Subcutaneous adipose tissue (tissue), 4 donors: ENCODE data around the gene ANKUB1. TPM values are rescaled to one million over a fixed set of nuclear protein-coding genes. Genes with fewer than 3 reads are reported as not detected.

Experiments used
- CTCF ChIP-seq: fragments of 450-650 bp; IDR thresholded peaks from one replicate; pipeline ENCODE4 v1.5.1; 2016; ENCODE audit warnings: low read depth, mild to moderate bottlenecking, control low read depth, antibody characterized with exemption, moderate library complexity
- total RNA-seq, 4 donors: library from RNA; depleted of rRNA; stranded (reverse); fragments of >200 nt; gene quantifications; one replicate each; pipeline ENCODE4 v1.1.0, GENCODE V29; 2016

ANKUB1 gene
- total RNA-seq, 4 donors from 2014 or later = not detected

GRCh38 chr3:149806171-149806778 is 13.9 kb upstream of the ANKUB1 start:
- TF ChIP-seq CTCF = no peak

GRCh38 chr3:149801639-149802038 is 9.3 kb upstream of the ANKUB1 start:
- TF ChIP-seq CTCF = no peak

GRCh38 chr3:149801195-149801594 is 8.8 kb upstream of the ANKUB1 start:
- no peak for TF ChIP-seq CTCF

- TF ChIP-seq CTCF = no peak
Observed at GRCh38 chr3:149800693-149801092, 8.3 kb upstream of the ANKUB1 start.

GRCh38 chr3:149796026-149796425 is 3.7 kb upstream of the ANKUB1 start:
- TF ChIP-seq CTCF = no peak

- TF ChIP-seq CTCF = no peak
Observed at GRCh38 chr3:149790698-149791097, 1.7 kb downstream of the ANKUB1 start.

GRCh38 chr3:149790268-149790667 is 2.1 kb downstream of the ANKUB1 start:
- TF ChIP-seq CTCF = no peak
